SH-SY5Y (cell line): ENCODE data around the gene BANK1.

Experiments
- GATA2 ChIP-seq: IDR thresholded peaks from 2 replicates; pipeline ENCODE4 v1.6.1; 2011; ENCODE audit warnings: mild to moderate bottlenecking, low read depth, low read length
- GATA3 ChIP-seq: IDR thresholded peaks from 2 replicates; pipeline ENCODE4 v1.6.1; 2011; ENCODE audit warnings: low read depth, mild to moderate bottlenecking, low read length, moderate library complexity

DNA sequence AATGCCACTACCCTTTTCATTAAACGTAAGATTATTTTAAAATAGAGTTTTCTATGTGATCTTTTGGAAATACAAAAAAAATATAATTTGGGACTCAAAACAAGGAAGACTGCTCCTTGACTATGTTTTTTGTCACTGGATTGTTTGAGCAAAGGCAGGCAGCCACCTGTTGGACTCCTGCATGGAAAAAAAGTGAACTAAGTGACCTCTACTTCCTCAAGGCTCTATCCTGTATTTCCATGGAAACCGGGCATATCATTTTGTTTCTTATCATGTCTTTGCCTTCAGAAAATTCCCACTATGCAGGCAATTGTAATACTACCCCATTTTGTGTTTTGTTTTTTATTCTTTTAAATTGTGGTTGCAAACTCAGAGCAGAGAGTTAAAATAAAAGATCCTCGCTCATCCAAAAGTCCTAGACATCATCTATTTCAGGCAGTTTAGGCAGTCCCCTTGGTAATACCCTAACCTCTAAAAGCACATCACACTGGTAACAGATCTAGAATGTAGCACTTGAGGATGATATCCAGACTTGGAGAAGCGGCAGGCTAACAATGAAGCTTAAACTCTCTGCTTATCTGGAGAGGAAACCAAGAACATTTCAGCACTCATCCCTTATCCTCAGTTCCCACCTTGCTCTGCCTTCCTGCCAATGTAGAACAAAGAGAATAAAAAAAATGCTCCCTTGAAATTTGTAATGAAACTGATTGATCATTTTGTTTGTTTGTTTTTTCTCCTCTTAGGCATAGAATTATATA is 165.7 kb downstream of the BANK1 start:
- TF ChIP-seq GATA2: no peak
- TF ChIP-seq GATA3: no peak
